SK-N-SH (cell line): ENCODE measurements around the gene UCK1. TPM values are rescaled to one million over a fixed set of nuclear protein-coding genes. Genes with fewer than 3 reads are reported as not detected.

ENCODE experiments used
- CTCF ChIA-PET: fragments of 300-600, 350-600 bp; formaldehyde crosslinking; extraction: SDS; loops from one replicate; lab custom pipeline; 2021; lab: Yijun Ruan, JAX
- POLR2A ChIA-PET: fragments of 350-600 bp; sonication (Branson Sonifier 250); formaldehyde crosslinking; extraction: SDS; loops from one replicate; lab custom pipeline; 2020; ENCODE audit warnings: antibody characterized with exemption, inconsistent platforms; lab: Yijun Ruan, JAX
- DNase-seq: peaks from one replicate; pipeline ENCODE4 v3.0.0; 2012
- H2AFZ ChIP-seq: fragments of 200-600 bp; sonication (generic); 2 replicates; pipeline ENCODE4 v1.8.1; 2016; ENCODE audit warnings: antibody characterized with exemption, mild to moderate bottlenecking, low read depth
- H3F3A ChIP-seq: fragments of 200-600 bp; sonication (generic); replicated peaks from 2 replicates; pipeline ENCODE3; 2016; ENCODE audit warnings: antibody characterized with exemption, mild to moderate bottlenecking; ENCODE audit not compliant: insufficient read depth
- H3K27ac ChIP-seq, 2 experiments: fragments of 200-500 bp in 1 of 2; fragments of 200-600 bp in 1 of 2; sonication (Bioruptor generic) in 1 of 2; sonication (generic), shearing (Covaris generic) in 1 of 2; 2 replicates each; pipeline versions ENCODE4 v1.5.1 to v1.6.1; 2014 to 2016; ENCODE audit warnings: low read depth in 2 of 2, inconsistent platforms in 1 of 2, low read length in 1 of 2, mild to moderate bottlenecking in 1 of 2, mixed read lengths in 1 of 2
- H3K27me3 ChIP-seq: fragments of 200-600 bp; sonication (generic), shearing (Covaris generic); 2 replicates; pipeline ENCODE4 v1.6.1; 2016; ENCODE audit warnings: mixed run types; ENCODE audit not compliant: insufficient read depth
- H3K36me3 ChIP-seq, 2 experiments: fragments of 200-500 bp in 1 of 2; fragments of 200-600 bp in 1 of 2; sonication (Bioruptor generic) in 1 of 2; sonication (generic) in 1 of 2; replicated peaks in 1 of 2; 2 replicates each; pipeline versions ENCODE3 to v1.5.1; 2014 to 2016; ENCODE audit warnings: low read length in 1 of 2, mild to moderate bottlenecking in 1 of 2; ENCODE audit not compliant: insufficient read depth in 2 of 2, control insufficient read depth in 1 of 2
- H3K4me1 ChIP-seq, 2 experiments: fragments of 200-500 bp in 1 of 2; fragments of 200-600 bp in 1 of 2; sonication (Bioruptor generic) in 1 of 2; sonication (generic), shearing (Covaris generic) in 1 of 2; 2 replicates each; pipeline versions ENCODE4 v1.5.1 to v1.6.1; 2014 to 2016; ENCODE audit warnings: low read depth in 1 of 2, low read length in 1 of 2, mixed run types in 1 of 2; ENCODE audit not compliant: insufficient read depth in 2 of 2, control insufficient read depth in 1 of 2
- H3K4me2 ChIP-seq: fragments of 200-600 bp; sonication (generic), shearing (Covaris generic); 2 replicates; pipeline ENCODE4 v1.6.1; 2017; ENCODE audit warnings: mixed run types
- H3K4me3 ChIP-seq, 2 experiments: fragments of 200-500 bp in 1 of 2; fragments of 200-600 bp in 1 of 2; sonication (Bioruptor generic) in 1 of 2; sonication (generic), shearing (Covaris generic) in 1 of 2; 2 replicates each; pipeline versions ENCODE4 v1.5.1 to v1.8.1; 2014 to 2016; ENCODE audit warnings: low read depth in 2 of 2, inconsistent platforms in 1 of 2, low read length in 1 of 2, mild to moderate bottlenecking in 1 of 2, mixed read lengths in 1 of 2, moderate library complexity in 1 of 2
- H3K79me2 ChIP-seq: fragments of 200-600 bp; sonication (generic); 2 replicates; pipeline ENCODE4 v1.8.1; 2017; ENCODE audit warnings: mild to moderate bottlenecking; ENCODE audit not compliant: insufficient read depth
- H3K9ac ChIP-seq: fragments of 200-600 bp; sonication (generic); 2 replicates; pipeline ENCODE4 v1.6.1; 2017; ENCODE audit warnings: mixed run types
- H3K9me2 ChIP-seq: fragments of 200-600 bp; sonication (generic); 2 replicates; pipeline ENCODE4 v1.6.1; 2017; ENCODE audit warnings: mixed run types
- H3K9me3 ChIP-seq: fragments of 200-600 bp; sonication (generic); 2 replicates; pipeline ENCODE4 v1.6.1; 2017; ENCODE audit warnings: mixed run types, mild to moderate bottlenecking, moderate library complexity
- H4K20me1 ChIP-seq: fragments of 200-600 bp; sonication (generic); 2 replicates; pipeline ENCODE4 v1.6.1; 2017; ENCODE audit warnings: mild to moderate bottlenecking, mixed run types; ENCODE audit not compliant: insufficient read depth
- EP300 ChIP-seq, 2 experiments: IDR thresholded peaks; 2 replicates each; pipeline versions ENCODE4 v1.4.0 to v1.6.1; 2012; ENCODE audit warnings: borderline replicate concordance in 1 of 2, low read depth in 1 of 2, low read length in 1 of 2
- EZH2phosphoT487 ChIP-seq: fragments of 200-600 bp; sonication (generic); IDR thresholded peaks from 2 replicates; pipeline ENCODE4 v1.6.1; 2017; ENCODE audit warnings: low read depth, mixed run types, mild to moderate bottlenecking, antibody characterized with exemption, moderate library complexity, borderline replicate concordance
- GABPA ChIP-seq: IDR thresholded peaks from 2 replicates; pipeline ENCODE4 v1.4.0; 2012; ENCODE audit warnings: low read depth, mild to moderate bottlenecking
- JUND ChIP-seq: IDR thresholded peaks from 2 replicates; pipeline ENCODE4 v1.4.0; 2012
- MEF2A ChIP-seq: IDR thresholded peaks from 2 replicates; pipeline ENCODE4 v1.4.0; 2012; ENCODE audit warnings: low read depth, borderline replicate concordance
- NFIC ChIP-seq: IDR thresholded peaks from 2 replicates; pipeline ENCODE4 v1.4.0; 2012; ENCODE audit warnings: borderline replicate concordance
- POLR2AphosphoS5 ChIP-seq: IDR thresholded peaks from 2 replicates; pipeline ENCODE4 v1.6.1; 2012; ENCODE audit warnings: low read depth, low read length
- RFX5 ChIP-seq: IDR thresholded peaks from 2 replicates; pipeline ENCODE4 v1.6.1; 2012; ENCODE audit warnings: mild to moderate bottlenecking, improper control_type of control experiment, low read length
- RXRA ChIP-seq: IDR thresholded peaks from 2 replicates; pipeline ENCODE4 v1.4.0; 2012; ENCODE audit warnings: low read depth, mild to moderate bottlenecking, borderline replicate concordance
- SIN3A ChIP-seq: IDR thresholded peaks from 2 replicates; pipeline ENCODE4 v1.6.1; 2012; ENCODE audit warnings: low read depth, mild to moderate bottlenecking, low read length, moderate library complexity, borderline replicate concordance
- SMC3 ChIP-seq: IDR thresholded peaks from 2 replicates; pipeline ENCODE4 v1.6.1; 2012; ENCODE audit warnings: low read depth, low read length, improper control_type of control experiment
- USF2 ChIP-seq: fragments of 150-350 bp; IDR thresholded peaks from 2 replicates; pipeline ENCODE4 v1.6.1; 2017; ENCODE audit warnings: antibody characterized with exemption, low read length, low read depth, borderline replicate concordance
- WGBS: methylation state at CpG from one replicate; pipeline ENCODE4 v1.1.6; 2017; ENCODE audit warnings: low lambda C conversion rate; 5-methylcytosine and 5-hydroxymethylcytosine counted together
- polyA plus RNA-seq, 3 experiments: library from polyadenylated mRNA; depleted of rRNA; stranded (reverse); fragments of >200 nt; gene quantifications; 2 replicates each; pipeline ENCODE4 v1.2.3, GENCODE V29; 2012
- TF ChIP-seq, protein P1 (sequence below): IDR thresholded peaks from 2 replicates; pipeline ENCODE4 v1.4.0; 2012; ENCODE audit warnings: low read depth
- TF ChIP-seq, protein P2 (sequence below): IDR thresholded peaks from 2 replicates; pipeline ENCODE4 v1.6.1; 2012; ENCODE audit warnings: mild to moderate bottlenecking, low read depth, low read length, moderate library complexity
- TF ChIP-seq, protein P3 (sequence below): IDR thresholded peaks from 2 replicates; pipeline ENCODE4 v1.4.0; 2012; ENCODE audit warnings: low read depth, borderline replicate concordance
- TF ChIP-seq, protein P4 (sequence below): IDR thresholded peaks from 2 replicates; pipeline ENCODE4 v1.4.0; 2012; ENCODE audit warnings: low read depth, borderline replicate concordance

Gene UCK1
- polyA plus RNA-seq, 1 of the 3 experiments (the other 2 are of a cell fraction), result 32.9 TPM

DNA sequence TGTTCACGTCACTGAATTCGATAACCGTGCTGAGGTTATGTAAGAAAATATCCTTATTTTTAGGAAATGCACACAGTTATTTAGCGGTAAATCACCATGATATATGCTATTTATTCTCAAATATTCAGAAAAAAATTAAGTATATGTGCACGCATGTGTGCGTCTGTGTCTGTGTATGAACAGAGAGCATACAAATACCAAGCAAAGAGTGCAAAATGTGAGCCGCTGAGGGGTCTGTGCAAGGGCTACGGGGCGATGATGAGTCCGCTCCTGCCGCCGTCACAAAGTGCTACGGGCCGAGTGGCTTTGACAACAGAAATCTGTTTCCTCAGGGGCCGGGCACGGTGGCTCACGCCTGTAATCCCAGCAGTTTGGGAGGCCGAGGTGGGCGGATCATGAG, 6.9 kb upstream of the UCK1 start:
- Histone ChIP-seq H3K4me2 (no peak overlapping the region), H3K9me3 (peaks cover 6% of the 10 kb centered on the region; the same call in 1 of the 2 replicates), H3F3A (no peaks in the 10 kb centered on the region), H3K27ac (no peak overlapping the region), H4K20me1 (no peaks in the 10 kb centered on the region), H3K27me3 (no peaks in the 10 kb centered on the region), H3K4me3 (no peak overlapping the region), H3K9ac (no peak overlapping the region), H3K9me2 (no peaks in the 10 kb centered on the region), H3K36me3 (no peaks in the 10 kb centered on the region), H3K4me1 (peaks cover 0 to 3% of the 10 kb centered on the region in 2 experiments; a peak in 1 of 4 replicates), H2AFZ (no peak overlapping the region), H3K79me2 (no peaks in the 10 kb centered on the region)
- WGBS, result 89% methylated on average over 19 of the region's 19 CpGs
- CTCF ChIA-PET, result no interaction called here
- TF ChIP-seq SMC3 (no peak), JUND (no peak), NFIC (no peak), MEF2A (no peak), POLR2AphosphoS5 (no peak), EP300 (IDR thresholded peaks at IDR 0.05; ENCODE audit: borderline replicate concordance in 1 of 2, low read depth in 1 of 2, low read length in 1 of 2) (no peak), RFX5 (no peak), GABPA (no peak)
- TF ChIP-seq, protein P1, sequence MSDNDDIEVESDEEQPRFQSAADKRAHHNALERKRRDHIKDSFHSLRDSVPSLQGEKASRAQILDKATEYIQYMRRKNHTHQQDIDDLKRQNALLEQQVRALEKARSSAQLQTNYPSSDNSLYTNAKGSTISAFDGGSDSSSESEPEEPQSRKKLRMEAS, result no peak
- TF ChIP-seq, protein P2, sequence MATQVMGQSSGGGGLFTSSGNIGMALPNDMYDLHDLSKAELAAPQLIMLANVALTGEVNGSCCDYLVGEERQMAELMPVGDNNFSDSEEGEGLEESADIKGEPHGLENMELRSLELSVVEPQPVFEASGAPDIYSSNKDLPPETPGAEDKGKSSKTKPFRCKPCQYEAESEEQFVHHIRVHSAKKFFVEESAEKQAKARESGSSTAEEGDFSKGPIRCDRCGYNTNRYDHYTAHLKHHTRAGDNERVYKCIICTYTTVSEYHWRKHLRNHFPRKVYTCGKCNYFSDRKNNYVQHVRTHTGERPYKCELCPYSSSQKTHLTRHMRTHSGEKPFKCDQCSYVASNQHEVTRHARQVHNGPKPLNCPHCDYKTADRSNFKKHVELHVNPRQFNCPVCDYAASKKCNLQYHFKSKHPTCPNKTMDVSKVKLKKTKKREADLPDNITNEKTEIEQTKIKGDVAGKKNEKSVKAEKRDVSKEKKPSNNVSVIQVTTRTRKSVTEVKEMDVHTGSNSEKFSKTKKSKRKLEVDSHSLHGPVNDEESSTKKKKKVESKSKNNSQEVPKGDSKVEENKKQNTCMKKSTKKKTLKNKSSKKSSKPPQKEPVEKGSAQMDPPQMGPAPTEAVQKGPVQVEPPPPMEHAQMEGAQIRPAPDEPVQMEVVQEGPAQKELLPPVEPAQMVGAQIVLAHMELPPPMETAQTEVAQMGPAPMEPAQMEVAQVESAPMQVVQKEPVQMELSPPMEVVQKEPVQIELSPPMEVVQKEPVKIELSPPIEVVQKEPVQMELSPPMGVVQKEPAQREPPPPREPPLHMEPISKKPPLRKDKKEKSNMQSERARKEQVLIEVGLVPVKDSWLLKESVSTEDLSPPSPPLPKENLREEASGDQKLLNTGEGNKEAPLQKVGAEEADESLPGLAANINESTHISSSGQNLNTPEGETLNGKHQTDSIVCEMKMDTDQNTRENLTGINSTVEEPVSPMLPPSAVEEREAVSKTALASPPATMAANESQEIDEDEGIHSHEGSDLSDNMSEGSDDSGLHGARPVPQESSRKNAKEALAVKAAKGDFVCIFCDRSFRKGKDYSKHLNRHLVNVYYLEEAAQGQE, result no peak
- TF ChIP-seq, all 33 proteins: peak for 0
- no peak for DNase-seq
- POLR2A ChIA-PET, result no interaction called here

GRCh38 chr9:131534721-131535237, 3.7 kb upstream of the UCK1 start:
- H2AFZ ChIP-seq, result no peak overlapping the region
- no peaks in the 10 kb centered on the region for H3K9me2 ChIP-seq
- no peaks in the 10 kb centered on the region for H3F3A ChIP-seq
- H4K20me1 ChIP-seq, result no peaks in the 10 kb centered on the region
- H3K4me1 ChIP-seq, result peaks cover 0 to 10% of the 10 kb centered on the region in 2 experiments; a peak in 1 of 4 replicates
- H3K79me2 ChIP-seq, result peaks cover 13% of the 10 kb centered on the region; the same call in 1 of the 2 replicates
- H3K36me3 ChIP-seq, result no peaks in the 10 kb centered on the region
- POLR2A ChIA-PET, result no interaction called here
- H3K9ac ChIP-seq, result no peak overlapping the region
- no peak overlapping the region for H3K27ac ChIP-seq
- no peaks in the 10 kb centered on the region for H3K27me3 ChIP-seq
- WGBS, result 75% methylated on average over 8 of the region's 8 CpGs
- no peak for TF ChIP-seq POLR2AphosphoS5
- TF ChIP-seq SIN3A, result no peak
- TF ChIP-seq RFX5, result no peak
- TF ChIP-seq USF2, result no peak
- TF ChIP-seq EZH2phosphoT487, result no peak
- no peak for TF ChIP-seq NFIC
- no peak for TF ChIP-seq MEF2A
- TF ChIP-seq JUND, result no peak
- TF ChIP-seq, protein P3, sequence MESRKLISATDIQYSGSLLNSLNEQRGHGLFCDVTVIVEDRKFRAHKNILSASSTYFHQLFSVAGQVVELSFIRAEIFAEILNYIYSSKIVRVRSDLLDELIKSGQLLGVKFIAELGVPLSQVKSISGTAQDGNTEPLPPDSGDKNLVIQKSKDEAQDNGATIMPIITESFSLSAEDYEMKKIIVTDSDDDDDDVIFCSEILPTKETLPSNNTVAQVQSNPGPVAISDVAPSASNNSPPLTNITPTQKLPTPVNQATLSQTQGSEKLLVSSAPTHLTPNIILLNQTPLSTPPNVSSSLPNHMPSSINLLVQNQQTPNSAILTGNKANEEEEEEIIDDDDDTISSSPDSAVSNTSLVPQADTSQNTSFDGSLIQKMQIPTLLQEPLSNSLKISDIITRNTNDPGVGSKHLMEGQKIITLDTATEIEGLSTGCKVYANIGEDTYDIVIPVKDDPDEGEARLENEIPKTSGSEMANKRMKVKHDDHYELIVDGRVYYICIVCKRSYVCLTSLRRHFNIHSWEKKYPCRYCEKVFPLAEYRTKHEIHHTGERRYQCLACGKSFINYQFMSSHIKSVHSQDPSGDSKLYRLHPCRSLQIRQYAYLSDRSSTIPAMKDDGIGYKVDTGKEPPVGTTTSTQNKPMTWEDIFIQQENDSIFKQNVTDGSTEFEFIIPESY, result no peak
- no peak for TF ChIP-seq SMC3
- TF ChIP-seq, protein P4, sequence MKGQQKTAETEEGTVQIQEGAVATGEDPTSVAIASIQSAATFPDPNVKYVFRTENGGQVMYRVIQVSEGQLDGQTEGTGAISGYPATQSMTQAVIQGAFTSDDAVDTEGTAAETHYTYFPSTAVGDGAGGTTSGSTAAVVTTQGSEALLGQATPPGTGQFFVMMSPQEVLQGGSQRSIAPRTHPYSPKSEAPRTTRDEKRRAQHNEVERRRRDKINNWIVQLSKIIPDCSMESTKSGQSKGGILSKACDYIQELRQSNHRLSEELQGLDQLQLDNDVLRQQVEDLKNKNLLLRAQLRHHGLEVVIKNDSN, result no peak
- TF ChIP-seq RXRA, result no peak
- H3K9me3 ChIP-seq, result no peaks in the 10 kb centered on the region
- CTCF ChIA-PET, result no interaction called here
- H3K4me3 ChIP-seq, result no peak overlapping the region
- DNase-seq, result no peak
- no peak overlapping the region for H3K4me2 ChIP-seq
